CD4-positive, alpha-beta T cell (primary cell): Measurements from ENCODE around the gene UBXN4. TPM values are rescaled to one million over a fixed set of nuclear protein-coding genes. Genes with fewer than 3 reads are reported as not detected.

Experiments
- ATAC-seq: fragments of 200-7000 bp; cut with Tn5 transposase; one replicate; pipeline ENCODE4 v1.10.0; 2022; ENCODE audit warnings: mild to moderate bottlenecking; ENCODE audit not compliant: poor library complexity
- CTCF ChIA-PET: fragments of 350-600 bp; sonication (Branson Sonifier 250); formaldehyde crosslinking; loops from one replicate; lab custom pipeline; 2021; ENCODE audit warnings: antibody characterized with exemption, inconsistent platforms; lab: Charles Lee
- POLR2A ChIA-PET: fragments of 350-600 bp; sonication (Branson Sonifier 250); formaldehyde crosslinking; loops from one replicate; lab custom pipeline; 2021; ENCODE audit warnings: antibody characterized with exemption, inconsistent platforms; lab: Charles Lee
- DNase-seq, 14 experiments: peaks; one replicate each; pipeline ENCODE4 v3.0.0-alpha.2; 2013 to 2020; ENCODE audit warnings: mixed read lengths in 2 of 14
- H3K27ac ChIP-seq, 2 donors: one replicate each; pipeline versions ENCODE4 v1.5.1 to v1.7.0; 2013; ENCODE audit warnings: low read length in 2 of 2, low read depth in 1 of 2, mild to moderate bottlenecking in 1 of 2
- H3K27me3 ChIP-seq, 2 experiments: 1 replicate in 1 of 2; 2 replicates in 1 of 2; pipeline versions ENCODE4 v1.6.1 to v1.7.0; 2013; ENCODE audit warnings: low read length in 2 of 2, control low read depth in 1 of 2, mild to moderate bottlenecking in 1 of 2, moderate library complexity in 1 of 2; ENCODE audit not compliant: insufficient read depth in 2 of 2, control insufficient read depth in 1 of 2
- H3K36me3 ChIP-seq: one replicate; pipeline ENCODE4 v1.6.1; 2013; ENCODE audit warnings: low read length, control low read depth; ENCODE audit not compliant: insufficient read depth
- H3K4me1 ChIP-seq: one replicate; pipeline ENCODE4 v1.6.1; 2013; ENCODE audit warnings: low read length, control low read depth; ENCODE audit not compliant: insufficient read depth
- H3K4me3 ChIP-seq: one replicate; pipeline ENCODE4 v1.5.1; 2013; ENCODE audit warnings: mild to moderate bottlenecking, low read length, moderate library complexity
- H3K9me3 ChIP-seq, 2 experiments: 1 replicate in 1 of 2; 2 replicates in 1 of 2; pipeline versions ENCODE4 v1.6.1 to v1.7.0; 2013; ENCODE audit warnings: low read length in 2 of 2, mild to moderate bottlenecking in 2 of 2, control low read depth in 1 of 2, moderate library complexity in 1 of 2; ENCODE audit not compliant: control insufficient read depth in 1 of 2, insufficient read depth in 1 of 2
- H3K27ac Mint-ChIP-seq: one replicate; pipeline ENCODE4 v1.8.0; 2020; ENCODE audit warnings: mixed read lengths
- H3K27me3 Mint-ChIP-seq: one replicate; pipeline ENCODE4 v1.8.0; 2021; ENCODE audit warnings: mixed read lengths
- H3K36me3 Mint-ChIP-seq: one replicate; pipeline ENCODE4 v1.8.0; 2021; ENCODE audit warnings: low read depth, mixed read lengths
- H3K4me1 Mint-ChIP-seq: one replicate; pipeline ENCODE4 v1.8.0; 2021; ENCODE audit warnings: low read depth, mixed read lengths
- H3K4me3 Mint-ChIP-seq: one replicate; pipeline ENCODE4 v1.8.0; 2020; ENCODE audit warnings: mild to moderate bottlenecking, mixed read lengths
- H3K9me3 Mint-ChIP-seq: one replicate; pipeline ENCODE4 v1.8.0; 2020; ENCODE audit warnings: mixed read lengths
- CTCF ChIP-seq: fragments of 200-600 bp; IDR thresholded peaks from one replicate; pipeline ENCODE4 v1.8.0; 2022; ENCODE audit warnings: antibody characterized with exemption, mild to moderate bottlenecking
- intact Hi-C, 2 experiments: fragments of 100-400 bp; cut with DNase I in 1 of 2; cut with micrococcal nuclease in 1 of 2; formaldehyde crosslinking; loops; one replicate each; pipeline versions ENCODE4 v1.15.1 to v1.9.0; 2023 to 2025; cut with DNase I, micrococcal nuclease
- total RNA-seq, 174 experiments: library from RNA in 2 of 174; stranded (reverse) in 2 of 174; gene quantifications; one replicate each; pipeline ENCODE4 v1.2.3 and lab custom pipeline; 2021 to 2026

Gene UBXN4
- total RNA-seq, 2 experiments from 2014 or later, result 143 to 150 TPM

GRCh38 chr2:135732561-135732960, 9.1 kb upstream of the UBXN4 start:
- Histone ChIP-seq H3K9me3 (no peaks in the 10 kb centered on the region), H3K4me1 (no peaks in the 10 kb centered on the region), H3K27me3 (no peaks in the 10 kb centered on the region), H3K4me3 (no peak overlapping the region), H3K36me3 (no peaks in the 10 kb centered on the region), H3K27ac (no peak overlapping the region)
- Mint-ChIP-seq H3K4me1 (no peaks in the 10 kb centered on the region), H3K27me3 (no peaks in the 10 kb centered on the region), H3K27ac (no peak overlapping the region), H3K36me3 (no peaks in the 10 kb centered on the region), H3K9me3 (no peaks in the 10 kb centered on the region), H3K4me3 (no peak overlapping the region)
- POLR2A ChIA-PET, result no interaction called here
- DNase-seq (no peak), ATAC-seq (no peak)
- intact Hi-C loops, result no loop called here
- TF ChIP-seq CTCF, result no peak
- CTCF ChIA-PET, result no interaction called here

GRCh38 chr2:135733045-135733444, 8.6 kb upstream of the UBXN4 start:
- DNase-seq, result no peak

GRCh38 chr2:135736546-135736945, 5.1 kb upstream of the UBXN4 start:
- no peaks in the 10 kb centered on the region for H3K36me3 ChIP-seq
- Mint-ChIP-seq H3K9me3 (no peaks in the 10 kb centered on the region), H3K4me1 (peaks cover 5% of the 10 kb centered on the region), H3K27ac (no peak overlapping the region), H3K27me3 (no peaks in the 10 kb centered on the region), H3K36me3 (no peaks in the 10 kb centered on the region), H3K4me3 (no peak overlapping the region)
- TF ChIP-seq CTCF, result no peak
- POLR2A ChIA-PET, result no interaction called here
- no peak overlapping the region for H3K27ac ChIP-seq
- no peaks in the 10 kb centered on the region for H3K27me3 ChIP-seq
- no peaks in the 10 kb centered on the region for H3K9me3 ChIP-seq
- CTCF ChIA-PET, result interaction anchor here (0.7 kb wide), 1 partner anchor 27 kb away, joined by 3 read pairs; no protein-coding TSS in a partner anchor
- no peaks in the 10 kb centered on the region for H3K4me1 ChIP-seq
- no peak overlapping the region for H3K4me3 ChIP-seq
- no peak for DNase-seq
- ATAC-seq, result no peak
- intact Hi-C loops, result no loop called here

More at GRCh38 chr2:135733045-135733444, 8.6 kb upstream of the UBXN4 start:
- no peaks in the 10 kb centered on the region for H3K4me1 ChIP-seq
- Mint-ChIP-seq H3K27ac (no peak overlapping the region), H3K4me3 (no peak overlapping the region), H3K27me3 (no peaks in the 10 kb centered on the region), H3K36me3 (no peaks in the 10 kb centered on the region), H3K4me1 (no peaks in the 10 kb centered on the region), H3K9me3 (no peaks in the 10 kb centered on the region)
- intact Hi-C loops, result no loop called here
- no peak for ATAC-seq
- no peaks in the 10 kb centered on the region for H3K36me3 ChIP-seq
- TF ChIP-seq CTCF, result no peak
- H3K27ac ChIP-seq, result no peak overlapping the region
- no peaks in the 10 kb centered on the region for H3K27me3 ChIP-seq
- POLR2A ChIA-PET, result no interaction called here
- CTCF ChIA-PET, result no interaction called here
- H3K4me3 ChIP-seq, result no peak overlapping the region
- no peaks in the 10 kb centered on the region for H3K9me3 ChIP-seq
